22Rv1 (cell line): ENCODE data around the gene DMC1.
A peak's percentile ranks its signal among the peaks of the same experiment; 100 is the strongest.

Experiments used
- H3K27ac ChIP-seq: fragments of 450-650 bp; 2 replicates; pipeline ENCODE4 v1.5.1; 2017
- ZFX ChIP-seq: fragments of 450-650 bp; IDR thresholded peaks from 2 replicates; pipeline ENCODE4 v1.6.1; 2017; ENCODE audit warnings: antibody characterized with exemption, borderline replicate concordance
- TF ChIP-seq, protein P1 (sequence below): fragments of 450-650 bp; IDR thresholded peaks from 2 replicates; pipeline ENCODE4 v1.5.1; 2017; ENCODE audit warnings: mild to moderate bottlenecking

Gene DMC1

DNA sequence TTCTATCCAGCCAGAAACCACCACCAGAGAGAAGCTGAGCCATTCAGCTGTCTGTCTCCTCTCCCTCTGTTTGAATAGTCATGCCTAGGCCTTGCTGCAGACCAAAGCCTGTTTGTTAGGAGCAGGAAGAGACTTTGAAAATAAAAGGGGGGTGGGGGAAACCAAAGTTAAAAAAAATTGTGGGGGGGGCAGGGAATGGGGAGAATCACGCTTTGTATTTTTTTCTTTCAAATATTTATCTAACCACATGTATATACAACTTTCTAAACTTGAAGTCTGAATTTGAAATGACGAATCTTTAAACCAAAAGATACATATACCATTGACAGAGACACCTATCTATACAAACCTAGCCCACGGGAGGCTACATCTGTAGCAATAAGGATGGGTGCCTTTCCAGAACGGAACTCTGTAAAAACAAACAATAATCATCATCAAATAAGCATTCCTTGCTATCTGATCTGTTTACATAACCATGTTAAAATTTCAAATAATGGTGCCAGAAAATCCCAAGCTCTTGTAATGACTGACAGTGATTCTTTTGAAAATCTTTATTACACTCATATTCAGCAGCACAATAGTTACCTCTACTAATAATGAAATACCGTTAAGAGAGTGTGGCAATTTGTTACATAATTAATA is 78.2 kb downstream of the DMC1 start:
- TF ChIP-seq, protein P1, sequence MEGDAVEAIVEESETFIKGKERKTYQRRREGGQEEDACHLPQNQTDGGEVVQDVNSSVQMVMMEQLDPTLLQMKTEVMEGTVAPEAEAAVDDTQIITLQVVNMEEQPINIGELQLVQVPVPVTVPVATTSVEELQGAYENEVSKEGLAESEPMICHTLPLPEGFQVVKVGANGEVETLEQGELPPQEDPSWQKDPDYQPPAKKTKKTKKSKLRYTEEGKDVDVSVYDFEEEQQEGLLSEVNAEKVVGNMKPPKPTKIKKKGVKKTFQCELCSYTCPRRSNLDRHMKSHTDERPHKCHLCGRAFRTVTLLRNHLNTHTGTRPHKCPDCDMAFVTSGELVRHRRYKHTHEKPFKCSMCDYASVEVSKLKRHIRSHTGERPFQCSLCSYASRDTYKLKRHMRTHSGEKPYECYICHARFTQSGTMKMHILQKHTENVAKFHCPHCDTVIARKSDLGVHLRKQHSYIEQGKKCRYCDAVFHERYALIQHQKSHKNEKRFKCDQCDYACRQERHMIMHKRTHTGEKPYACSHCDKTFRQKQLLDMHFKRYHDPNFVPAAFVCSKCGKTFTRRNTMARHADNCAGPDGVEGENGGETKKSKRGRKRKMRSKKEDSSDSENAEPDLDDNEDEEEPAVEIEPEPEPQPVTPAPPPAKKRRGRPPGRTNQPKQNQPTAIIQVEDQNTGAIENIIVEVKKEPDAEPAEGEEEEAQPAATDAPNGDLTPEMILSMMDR, result no peak
- TF ChIP-seq ZFX, result no peak
- peak overlapping the region; percentile 34 for H3K27ac ChIP-seq

DNA sequence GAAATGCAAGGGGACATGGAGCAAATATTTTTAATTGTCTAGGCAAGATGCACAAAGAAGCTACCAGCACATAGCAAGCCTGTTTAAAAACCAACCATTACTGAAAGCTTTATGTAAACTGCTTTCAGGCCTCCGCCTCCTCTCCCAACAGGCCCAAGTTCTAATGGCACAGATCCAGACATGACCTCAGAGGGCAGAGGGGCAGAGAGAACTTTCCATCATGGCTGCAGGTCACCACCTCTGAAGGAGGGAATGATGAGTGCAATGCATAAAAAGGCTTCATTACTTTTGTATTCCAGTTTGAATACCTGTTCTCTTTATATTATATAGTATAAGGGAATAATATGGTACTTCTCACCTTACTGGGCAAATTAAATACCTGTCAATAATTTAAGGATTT is 79.1 kb downstream of the DMC1 start:
- H3K27ac ChIP-seq, result peak overlapping the region; percentile 34
- no peak for TF ChIP-seq ZFX
- TF ChIP-seq, protein P1, result no peak

DNA sequence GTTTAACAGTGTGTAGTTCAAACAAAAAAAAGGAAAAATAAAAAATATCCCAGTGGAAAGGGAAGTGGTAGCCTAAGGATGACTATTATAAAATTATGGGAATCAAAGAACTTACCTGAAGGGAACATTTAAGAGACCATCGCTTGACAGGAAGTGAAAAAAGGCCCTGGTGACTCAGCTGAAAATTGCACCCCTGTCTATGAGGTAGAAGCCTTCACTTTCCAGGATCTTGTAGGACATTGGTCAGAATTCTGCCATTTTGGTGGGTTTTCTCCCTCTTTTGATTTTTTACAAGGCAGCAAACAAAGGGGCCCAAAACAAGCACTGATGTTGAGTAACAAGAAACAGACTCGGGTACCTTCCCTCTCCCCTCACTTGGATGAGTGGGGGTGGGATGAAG is 79.5 kb downstream of the DMC1 start:
- H3K27ac ChIP-seq, result peak overlapping the region; percentile 34

DNA sequence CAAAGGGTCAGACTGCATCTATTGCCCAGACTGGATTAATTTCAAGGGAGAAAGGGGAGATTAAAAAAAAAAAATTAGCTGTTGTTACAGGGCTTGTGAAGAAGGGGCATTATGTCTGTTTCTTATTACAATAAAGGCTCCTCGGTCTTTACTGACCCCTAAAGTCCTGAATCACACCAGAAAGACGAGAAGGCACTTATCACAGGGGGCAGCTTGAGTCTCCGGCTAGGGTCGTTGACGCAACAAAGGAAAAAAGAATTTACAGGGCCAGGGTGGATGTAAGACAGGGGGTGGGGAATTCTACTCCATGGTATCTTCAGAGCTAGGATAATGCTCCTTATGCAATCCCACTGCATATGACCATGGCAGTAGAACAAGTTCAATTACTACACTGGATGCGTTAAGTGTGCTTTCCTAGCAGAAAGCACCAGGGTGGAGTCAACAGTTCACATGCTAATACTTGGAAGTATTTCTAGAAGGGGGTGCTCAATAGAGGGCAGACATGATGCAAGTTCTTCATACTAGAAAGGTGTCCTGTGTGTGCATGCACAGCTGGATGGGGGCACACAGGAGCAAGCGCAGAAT is 80.3 kb downstream of the DMC1 start:
- TF ChIP-seq, protein P1, result no peak
- no peak for TF ChIP-seq ZFX
- peak overlapping the region; percentile 34 for H3K27ac ChIP-seq

More for the DNA sequence above, 79.5 kb downstream of the DMC1 start:
- TF ChIP-seq ZFX, result no peak
- TF ChIP-seq, protein P1, result no peak

DNA sequence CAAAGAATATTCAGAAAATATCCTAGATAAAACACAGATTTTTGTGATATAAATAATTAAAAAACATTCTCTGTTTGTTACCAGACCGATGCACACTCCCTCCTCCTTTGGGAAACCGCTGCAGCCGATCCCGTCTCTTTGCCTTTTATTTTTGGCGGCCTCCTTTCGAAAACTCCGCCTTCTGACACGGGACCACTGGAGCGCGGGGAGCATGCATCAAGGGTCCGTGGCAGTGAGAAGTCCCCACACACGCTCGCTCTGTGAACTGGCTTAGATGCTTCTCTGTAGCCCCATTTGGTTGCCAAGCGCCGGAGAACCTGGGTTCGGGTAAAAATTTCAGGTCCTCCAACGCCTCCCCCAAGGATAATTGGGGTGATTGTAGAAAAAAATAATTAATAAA is 80.8 kb downstream of the DMC1 start:
- TF ChIP-seq, protein P1, result no peak
- no peak for TF ChIP-seq ZFX
- no peak overlapping the region for H3K27ac ChIP-seq

DNA sequence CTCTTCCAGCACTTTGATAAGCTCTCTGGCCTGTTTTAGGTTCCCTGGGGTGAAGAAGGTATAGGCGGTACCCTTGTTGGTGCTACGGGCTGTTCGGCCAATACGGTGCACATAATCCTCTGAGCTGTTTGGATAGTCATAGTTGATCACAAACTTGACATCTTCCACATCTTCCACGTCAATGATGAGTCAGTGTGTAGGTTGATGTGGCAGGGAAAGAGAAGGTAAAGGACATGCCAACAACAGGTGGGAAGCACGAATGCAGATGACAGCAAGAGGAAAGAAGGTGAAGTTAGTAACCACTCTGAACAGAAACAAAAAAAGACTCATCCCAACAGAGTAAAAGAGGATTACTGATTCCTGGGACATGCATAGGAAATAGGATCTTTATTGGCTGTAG is 82.0 kb downstream of the DMC1 start:
- H3K27ac ChIP-seq, result no peak overlapping the region
- TF ChIP-seq ZFX, result no peak
- TF ChIP-seq, protein P1, result no peak

DNA sequence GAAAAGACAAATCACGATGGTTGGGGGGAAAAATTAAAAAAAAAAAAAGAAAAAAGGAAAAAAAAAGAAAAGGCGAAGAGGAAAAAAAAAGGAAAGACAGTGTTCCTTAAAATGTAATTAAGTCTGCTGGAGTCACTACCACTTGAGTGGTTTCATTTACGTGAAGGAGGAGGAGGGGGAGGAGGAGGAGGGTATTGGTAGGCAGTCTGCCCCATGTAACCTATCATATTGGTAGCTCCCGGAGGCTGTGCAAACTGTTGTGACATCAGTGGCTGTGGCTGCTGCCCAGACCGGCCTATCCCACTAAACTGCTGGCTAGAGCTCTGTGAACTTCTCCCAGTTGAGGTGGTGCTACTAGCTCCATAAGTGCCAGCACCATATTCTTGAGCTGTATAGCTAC is 84.2 kb downstream of the DMC1 start:
- no peak overlapping the region for H3K27ac ChIP-seq
- no peak for TF ChIP-seq ZFX
- TF ChIP-seq, protein P1, result no peak
